Measurements from ENCODE around the gene WDR72.

DNA sequence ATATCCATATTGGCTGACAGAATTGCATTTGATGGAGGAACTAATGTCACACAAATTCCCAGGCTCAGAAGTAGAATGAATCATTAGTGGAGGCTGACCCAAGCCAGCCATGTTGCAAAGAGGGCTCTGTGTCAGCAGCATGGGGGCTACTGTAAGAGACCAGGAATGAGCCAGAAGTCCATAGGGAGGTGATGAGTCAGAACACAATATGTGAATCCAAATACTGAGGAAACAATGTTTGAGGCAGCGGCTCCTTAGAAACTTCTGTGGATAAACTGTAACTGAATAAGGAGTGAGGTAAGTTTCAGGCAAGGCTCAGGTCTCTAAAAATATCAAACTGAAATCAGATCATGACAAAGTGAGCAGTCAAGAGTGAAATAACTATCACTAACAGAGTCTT lies 170.7 kb downstream of the WDR72 start:
- TF ChIP-seq, protein P1, sequence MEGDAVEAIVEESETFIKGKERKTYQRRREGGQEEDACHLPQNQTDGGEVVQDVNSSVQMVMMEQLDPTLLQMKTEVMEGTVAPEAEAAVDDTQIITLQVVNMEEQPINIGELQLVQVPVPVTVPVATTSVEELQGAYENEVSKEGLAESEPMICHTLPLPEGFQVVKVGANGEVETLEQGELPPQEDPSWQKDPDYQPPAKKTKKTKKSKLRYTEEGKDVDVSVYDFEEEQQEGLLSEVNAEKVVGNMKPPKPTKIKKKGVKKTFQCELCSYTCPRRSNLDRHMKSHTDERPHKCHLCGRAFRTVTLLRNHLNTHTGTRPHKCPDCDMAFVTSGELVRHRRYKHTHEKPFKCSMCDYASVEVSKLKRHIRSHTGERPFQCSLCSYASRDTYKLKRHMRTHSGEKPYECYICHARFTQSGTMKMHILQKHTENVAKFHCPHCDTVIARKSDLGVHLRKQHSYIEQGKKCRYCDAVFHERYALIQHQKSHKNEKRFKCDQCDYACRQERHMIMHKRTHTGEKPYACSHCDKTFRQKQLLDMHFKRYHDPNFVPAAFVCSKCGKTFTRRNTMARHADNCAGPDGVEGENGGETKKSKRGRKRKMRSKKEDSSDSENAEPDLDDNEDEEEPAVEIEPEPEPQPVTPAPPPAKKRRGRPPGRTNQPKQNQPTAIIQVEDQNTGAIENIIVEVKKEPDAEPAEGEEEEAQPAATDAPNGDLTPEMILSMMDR (IDR thresholded peaks at IDR 0.05): no peak
- no peak for TF ChIP-seq POLR2A (IDR thresholded peaks at IDR 0.05)

Measured in right lobe of liver (tissue), 4 donors.